ENCODE results near the gene NPPC. TPM values are rescaled to one million over a fixed set of nuclear protein-coding genes. Genes with fewer than 3 reads are reported as not detected.

NPPC gene
- polyA plus RNA-seq, 1 of the 3 experiments (the other 2 are of a cell fraction), result not detected

DNA sequence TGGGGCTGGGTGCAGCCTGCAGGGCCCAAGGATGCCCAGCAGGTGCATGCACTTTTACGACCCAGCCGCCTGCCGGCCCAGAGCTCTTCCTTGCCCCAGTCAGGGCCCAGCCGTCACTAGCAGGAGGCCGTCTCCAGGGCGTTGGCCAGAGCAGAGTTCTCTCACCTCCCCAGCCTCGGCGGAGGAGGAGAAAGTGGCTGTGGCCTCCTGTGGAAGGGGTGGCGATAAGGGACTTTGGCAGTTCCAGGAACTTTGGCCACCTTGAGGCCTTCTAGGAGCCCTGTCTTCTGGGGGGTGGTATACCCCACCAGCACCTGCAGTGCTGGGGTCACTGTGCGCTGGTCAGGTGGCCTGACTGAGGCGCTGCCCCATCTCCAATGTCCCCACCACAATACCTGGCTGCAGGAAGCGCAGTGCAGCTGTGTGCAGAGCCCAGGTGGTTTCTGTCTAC lies 22.0 kb downstream of the NPPC start:
- 79% methylated on average over 4 of the region's 12 CpGs for WGBS (ENCODE audit: low lambda C conversion rate)
- no peaks in the 10 kb centered on the region for H3K79me2 ChIP-seq (ENCODE audit: insufficient read depth)
- H3K9me2 ChIP-seq, result no peaks in the 10 kb centered on the region
- DNase-seq, result no peak
- H3K36me3 ChIP-seq (replicated peaks in 1 of 2; ENCODE audit: control insufficient read depth in 1 of 2, insufficient read depth in 2 of 2, low read length in 1 of 2), result no peaks in the 10 kb centered on the region
- no peak overlapping the region for H3K4me2 ChIP-seq
- CTCF ChIA-PET, result interaction anchor here (1.0 to 6.2 kb wide), 5 partner anchors 19 to 535 kb away, joined by 4 to 82 read pairs (median 17); partner anchors contain the start of gene NPPC
- H4K20me1 ChIP-seq (ENCODE audit: insufficient read depth), result no peaks in the 10 kb centered on the region
- H3K4me1 ChIP-seq (ENCODE audit: control insufficient read depth in 1 of 2, insufficient read depth in 2 of 2, low read depth in 1 of 2, low read length in 1 of 2), result no peaks in the 10 kb centered on the region
- no peaks in the 10 kb centered on the region for H3F3A ChIP-seq (replicated peaks; ENCODE audit: insufficient read depth)
- TF ChIP-seq NRF1 (IDR thresholded peaks at IDR 0.05; ENCODE audit: low read depth, low read length) (no peak), MXI1 (IDR thresholded peaks at IDR 0.05; ENCODE audit: low read depth, low read length) (no peak), FOXJ3 (CRISPR knock-in tag; IDR thresholded peaks at IDR 0.05) (no peak), JUND (IDR thresholded peaks at IDR 0.05) (no peak), TAF1 (IDR thresholded peaks at IDR 0.05; ENCODE audit: borderline replicate concordance, low read depth, low read length) (no peak), SIN3A (IDR thresholded peaks at IDR 0.05; ENCODE audit: borderline replicate concordance, low read depth, low read length) (no peak)
- TF ChIP-seq, protein P1, sequence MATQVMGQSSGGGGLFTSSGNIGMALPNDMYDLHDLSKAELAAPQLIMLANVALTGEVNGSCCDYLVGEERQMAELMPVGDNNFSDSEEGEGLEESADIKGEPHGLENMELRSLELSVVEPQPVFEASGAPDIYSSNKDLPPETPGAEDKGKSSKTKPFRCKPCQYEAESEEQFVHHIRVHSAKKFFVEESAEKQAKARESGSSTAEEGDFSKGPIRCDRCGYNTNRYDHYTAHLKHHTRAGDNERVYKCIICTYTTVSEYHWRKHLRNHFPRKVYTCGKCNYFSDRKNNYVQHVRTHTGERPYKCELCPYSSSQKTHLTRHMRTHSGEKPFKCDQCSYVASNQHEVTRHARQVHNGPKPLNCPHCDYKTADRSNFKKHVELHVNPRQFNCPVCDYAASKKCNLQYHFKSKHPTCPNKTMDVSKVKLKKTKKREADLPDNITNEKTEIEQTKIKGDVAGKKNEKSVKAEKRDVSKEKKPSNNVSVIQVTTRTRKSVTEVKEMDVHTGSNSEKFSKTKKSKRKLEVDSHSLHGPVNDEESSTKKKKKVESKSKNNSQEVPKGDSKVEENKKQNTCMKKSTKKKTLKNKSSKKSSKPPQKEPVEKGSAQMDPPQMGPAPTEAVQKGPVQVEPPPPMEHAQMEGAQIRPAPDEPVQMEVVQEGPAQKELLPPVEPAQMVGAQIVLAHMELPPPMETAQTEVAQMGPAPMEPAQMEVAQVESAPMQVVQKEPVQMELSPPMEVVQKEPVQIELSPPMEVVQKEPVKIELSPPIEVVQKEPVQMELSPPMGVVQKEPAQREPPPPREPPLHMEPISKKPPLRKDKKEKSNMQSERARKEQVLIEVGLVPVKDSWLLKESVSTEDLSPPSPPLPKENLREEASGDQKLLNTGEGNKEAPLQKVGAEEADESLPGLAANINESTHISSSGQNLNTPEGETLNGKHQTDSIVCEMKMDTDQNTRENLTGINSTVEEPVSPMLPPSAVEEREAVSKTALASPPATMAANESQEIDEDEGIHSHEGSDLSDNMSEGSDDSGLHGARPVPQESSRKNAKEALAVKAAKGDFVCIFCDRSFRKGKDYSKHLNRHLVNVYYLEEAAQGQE (IDR thresholded peaks at IDR 0.05; ENCODE audit: low read depth, low read length), result no peak
- TF ChIP-seq, protein P2, sequence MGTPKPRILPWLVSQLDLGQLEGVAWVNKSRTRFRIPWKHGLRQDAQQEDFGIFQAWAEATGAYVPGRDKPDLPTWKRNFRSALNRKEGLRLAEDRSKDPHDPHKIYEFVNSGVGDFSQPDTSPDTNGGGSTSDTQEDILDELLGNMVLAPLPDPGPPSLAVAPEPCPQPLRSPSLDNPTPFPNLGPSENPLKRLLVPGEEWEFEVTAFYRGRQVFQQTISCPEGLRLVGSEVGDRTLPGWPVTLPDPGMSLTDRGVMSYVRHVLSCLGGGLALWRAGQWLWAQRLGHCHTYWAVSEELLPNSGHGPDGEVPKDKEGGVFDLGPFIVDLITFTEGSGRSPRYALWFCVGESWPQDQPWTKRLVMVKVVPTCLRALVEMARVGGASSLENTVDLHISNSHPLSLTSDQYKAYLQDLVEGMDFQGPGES (IDR thresholded peaks at IDR 0.05; ENCODE audit: low read depth, low read length), result no peak
- TF ChIP-seq, protein P3, sequence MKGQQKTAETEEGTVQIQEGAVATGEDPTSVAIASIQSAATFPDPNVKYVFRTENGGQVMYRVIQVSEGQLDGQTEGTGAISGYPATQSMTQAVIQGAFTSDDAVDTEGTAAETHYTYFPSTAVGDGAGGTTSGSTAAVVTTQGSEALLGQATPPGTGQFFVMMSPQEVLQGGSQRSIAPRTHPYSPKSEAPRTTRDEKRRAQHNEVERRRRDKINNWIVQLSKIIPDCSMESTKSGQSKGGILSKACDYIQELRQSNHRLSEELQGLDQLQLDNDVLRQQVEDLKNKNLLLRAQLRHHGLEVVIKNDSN (IDR thresholded peaks at IDR 0.05; ENCODE audit: borderline replicate concordance, low read depth), result no peak
- H3K27ac ChIP-seq (ENCODE audit: low read depth in 2 of 2, low read length in 1 of 2), result no peak overlapping the region
- no peak overlapping the region for H3K9ac ChIP-seq
- no peaks in the 10 kb centered on the region; the same call in 1 of the 2 replicates for H3K27me3 ChIP-seq (ENCODE audit: insufficient read depth)
- H3K4me3 ChIP-seq (ENCODE audit: low read depth in 2 of 2, low read length in 1 of 2), result no peak overlapping the region
- no peaks in the 10 kb centered on the region for H3K9me3 ChIP-seq
- POLR2A ChIA-PET, result no interaction called here
- no peak overlapping the region for H2AFZ ChIP-seq (ENCODE audit: low read depth)

DNA sequence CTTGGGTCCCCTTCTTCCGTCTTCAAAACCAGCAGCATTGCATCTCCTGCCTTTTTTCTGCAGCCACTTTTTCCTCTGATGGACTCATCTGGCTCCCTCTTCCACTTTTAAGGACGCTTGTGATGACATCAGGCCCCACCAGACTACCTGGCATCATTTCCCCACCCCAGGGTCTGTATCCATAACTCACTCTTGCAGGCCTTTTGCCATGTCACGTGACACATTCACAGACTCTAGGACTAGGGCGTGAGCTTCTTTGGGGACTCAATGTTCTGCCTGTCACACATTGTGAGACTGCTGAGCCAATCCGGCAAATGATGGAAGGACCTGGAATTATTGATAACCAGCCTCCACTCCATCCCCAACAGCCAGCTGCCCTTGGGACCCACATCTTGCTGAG lies 23.6 kb downstream of the NPPC start:
- ChIA-PET POLR2A (no interaction called here), CTCF (interaction anchor here (0.6 to 4.6 kb wide), 9 partner anchors 9 to 1401 kb away, joined by 3 to 33 read pairs (median 5); no protein-coding TSS in a partner anchor)
- WGBS (ENCODE audit: low lambda C conversion rate), result 69% methylated on average over 5 of the region's 5 CpGs
- no peak for TF ChIP-seq RAD21 (IDR thresholded peaks at IDR 0.05; ENCODE audit: low read length)
- no peak for TF ChIP-seq RFX5 (IDR thresholded peaks at IDR 0.05; ENCODE audit: low read length)
- no peak for TF ChIP-seq NRF1 (IDR thresholded peaks at IDR 0.05; ENCODE audit: low read depth, low read length)
- TF ChIP-seq FOXM1 (IDR thresholded peaks at IDR 0.05; ENCODE audit: low read depth), result no peak
- TF ChIP-seq TEAD4 (IDR thresholded peaks at IDR 0.05; ENCODE audit: borderline replicate concordance, insufficient read depth), result no peak
- TF ChIP-seq, protein P2 (IDR thresholded peaks at IDR 0.05; ENCODE audit: low read depth, low read length), result no peak
- TF ChIP-seq, protein P1 (IDR thresholded peaks at IDR 0.05; ENCODE audit: low read depth, low read length), result no peak
- TF ChIP-seq, protein P4, sequence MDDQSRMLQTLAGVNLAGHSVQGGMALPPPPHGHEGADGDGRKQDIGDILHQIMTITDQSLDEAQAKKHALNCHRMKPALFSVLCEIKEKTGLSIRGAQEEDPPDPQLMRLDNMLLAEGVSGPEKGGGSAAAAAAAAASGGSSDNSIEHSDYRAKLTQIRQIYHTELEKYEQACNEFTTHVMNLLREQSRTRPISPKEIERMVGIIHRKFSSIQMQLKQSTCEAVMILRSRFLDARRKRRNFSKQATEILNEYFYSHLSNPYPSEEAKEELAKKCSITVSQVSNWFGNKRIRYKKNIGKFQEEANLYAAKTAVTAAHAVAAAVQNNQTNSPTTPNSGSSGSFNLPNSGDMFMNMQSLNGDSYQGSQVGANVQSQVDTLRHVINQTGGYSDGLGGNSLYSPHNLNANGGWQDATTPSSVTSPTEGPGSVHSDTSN (IDR thresholded peaks at IDR 0.05), result no peak
- no peak for TF ChIP-seq NFIC (IDR thresholded peaks at IDR 0.05; ENCODE audit: borderline replicate concordance)

More for the DNA sequence above, 23.6 kb downstream of the NPPC start:
- no peaks in the 10 kb centered on the region for H3K79me2 ChIP-seq (ENCODE audit: insufficient read depth)
- H3K27me3 ChIP-seq (ENCODE audit: insufficient read depth), result no peaks in the 10 kb centered on the region; the same call in 1 of the 2 replicates
- no peaks in the 10 kb centered on the region for H4K20me1 ChIP-seq (ENCODE audit: insufficient read depth)
- H3F3A ChIP-seq (replicated peaks; ENCODE audit: insufficient read depth), result no peaks in the 10 kb centered on the region
- H2AFZ ChIP-seq (ENCODE audit: low read depth), result no peak overlapping the region
- no peaks in the 10 kb centered on the region for H3K9me2 ChIP-seq
- H3K4me1 ChIP-seq (ENCODE audit: control insufficient read depth in 1 of 2, insufficient read depth in 2 of 2, low read depth in 1 of 2, low read length in 1 of 2), result no peaks in the 10 kb centered on the region
- no peak overlapping the region for H3K4me2 ChIP-seq
- DNase-seq, result no peak
- H3K36me3 ChIP-seq (replicated peaks in 1 of 2; ENCODE audit: control insufficient read depth in 1 of 2, insufficient read depth in 2 of 2, low read length in 1 of 2), result no peaks in the 10 kb centered on the region
- H3K9me3 ChIP-seq, result no peaks in the 10 kb centered on the region
- H3K9ac ChIP-seq, result no peak overlapping the region
- H3K27ac ChIP-seq (ENCODE audit: low read depth in 2 of 2, low read length in 1 of 2), result no peak overlapping the region
- H3K4me3 ChIP-seq (ENCODE audit: low read depth in 2 of 2, low read length in 1 of 2), result no peak overlapping the region
